Measurements from ENCODE around the gene GPC6.

- TF ChIP-seq SPI1 (IDR thresholded peaks at IDR 0.05; ENCODE audit: borderline replicate concordance, low read depth) (no peak), CTCF (IDR thresholded peaks at IDR 0.05; ENCODE audit: insufficient read depth, low read length) (no peak)
Observed at GRCh38 chr13:93714171-93714570, 487.6 kb downstream of the GPC6 start.

All from HL-60 (cell line).